MCF 10A (cell line): ENCODE measurements around the gene GALNT15. TPM values are rescaled to one million over a fixed set of nuclear protein-coding genes. Genes with fewer than 3 reads are reported as not detected.

Experiments
- BruUV-seq: library from RNA; stranded (reverse); fragments of 400-500 nt; replicated peaks from 2 replicates; lab custom pipeline; 2021; lab: Mats Ljungman, UMichigan
- CTCF ChIA-PET: fragments of 300-600 bp; sonication (Branson Sonifier 250); formaldehyde crosslinking; extraction: SDS; loops from one replicate; lab custom pipeline; 2021; ENCODE audit warnings: antibody characterized with exemption, inconsistent platforms; lab: Yijun Ruan, JAX
- POLR2A ChIA-PET: fragments of 300-600, 350-650 bp; sonication (Branson Sonifier 250); formaldehyde crosslinking; extraction: SDS; loops from one replicate; lab custom pipeline; 2020; ENCODE audit warnings: antibody characterized with exemption, inconsistent platforms; lab: Yijun Ruan, JAX
- DNase-seq: peaks from one replicate; pipeline ENCODE4 v3.0.0-alpha.2; 2018; ENCODE audit not compliant: unreplicated experiment
- H3K27ac Mint-ChIP-seq: one replicate; pipeline ENCODE4 v1.8.0; 2022; ENCODE audit warnings: mild to moderate bottlenecking, low read depth, mixed read lengths; ENCODE audit not compliant: unreplicated experiment
- H3K27me3 Mint-ChIP-seq: one replicate; pipeline ENCODE4 v1.8.0; 2022; ENCODE audit warnings: mixed read lengths; ENCODE audit not compliant: insufficient read depth, unreplicated experiment
- H3K36me3 Mint-ChIP-seq: one replicate; pipeline ENCODE4 v1.8.0; 2022; ENCODE audit warnings: mild to moderate bottlenecking, moderate library complexity, mixed read lengths; ENCODE audit not compliant: insufficient read depth, unreplicated experiment
- H3K4me1 Mint-ChIP-seq: one replicate; pipeline ENCODE4 v1.8.0; 2022; ENCODE audit warnings: mixed read lengths; ENCODE audit not compliant: insufficient read depth, unreplicated experiment
- H3K4me3 Mint-ChIP-seq: one replicate; pipeline ENCODE4 v1.8.0; 2022; ENCODE audit warnings: mild to moderate bottlenecking, moderate library complexity, mixed read lengths; ENCODE audit not compliant: unreplicated experiment
- H3K9me3 Mint-ChIP-seq: one replicate; pipeline ENCODE4 v1.8.0; 2022; ENCODE audit warnings: mixed read lengths; ENCODE audit not compliant: unreplicated experiment
- intact Hi-C: fragments of 100-400 bp; cut with micrococcal nuclease; formaldehyde crosslinking; loops from 2 replicates; pipeline ENCODE4 v1.14.1; 2022
- total RNA-seq: library from RNA; stranded (reverse); gene quantifications from 2 replicates; pipeline ENCODE4 v1.2.3, GENCODE V29; 2022
- TF ChIP-seq, protein P1 (sequence below): fragments of 200-600 bp; IDR thresholded peaks from one replicate; pipeline ENCODE4 v1.8.0; 2022; ENCODE audit warnings: antibody characterized with exemption, mild to moderate bottlenecking; ENCODE audit not compliant: unreplicated experiment

GALNT15 gene
- total RNA-seq, 1 experiment from 2014 or later: 3.0 TPM

DNA sequence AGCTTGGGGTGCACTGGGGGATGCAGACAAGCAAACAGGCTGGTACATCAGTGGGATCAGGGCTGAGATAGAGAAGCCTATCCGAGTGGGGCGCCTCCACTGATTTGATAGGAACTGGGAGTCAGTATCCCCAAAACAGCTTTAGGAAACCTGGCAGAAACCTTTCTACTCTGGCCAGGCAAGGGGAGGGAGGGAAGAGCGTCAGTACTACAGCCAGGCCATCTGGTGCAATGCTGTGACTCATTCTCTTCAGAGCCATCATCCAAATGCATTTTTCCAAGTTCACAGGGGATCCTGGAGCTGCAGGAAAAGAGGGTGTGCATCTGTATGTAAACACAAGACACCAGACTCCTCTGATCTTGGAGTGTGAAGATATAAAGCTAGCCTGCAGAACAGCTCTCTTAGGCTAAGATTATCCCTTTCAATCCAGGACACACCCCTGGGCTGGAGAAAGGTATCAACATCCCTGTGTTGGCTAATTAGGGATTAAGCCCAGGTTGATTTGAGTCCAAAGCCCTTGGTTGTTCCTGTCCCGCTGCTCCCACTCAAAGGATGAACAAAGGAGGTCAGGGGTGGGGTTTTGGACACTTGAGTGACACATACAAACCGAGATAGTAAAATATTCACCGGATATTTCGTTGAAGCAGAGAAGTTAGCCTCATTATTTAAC is 9.3 kb downstream of the GALNT15 start:
- Mint-ChIP-seq H3K27me3 (no peaks in the 10 kb centered on the region), H3K4me1 (peaks cover 37% of the 10 kb centered on the region), H3K9me3 (no peaks in the 10 kb centered on the region), H3K4me3 (no peak overlapping the region), H3K27ac (peak overlapping the region; percentile 26), H3K36me3 (peaks cover 6% of the 10 kb centered on the region)
- intact Hi-C loops: no loop called here
- DNase-seq: peak; percentile 82
- no TSS peak for BruUV-seq
- POLR2A ChIA-PET: interaction anchor here (0.7 to 1.9 kb wide), 13 partner anchors 8 to 367 kb away, joined by 3 to 13 read pairs (median 3); partner anchors contain the start of genes GALNT15 and OXNAD1
- CTCF ChIA-PET: interaction anchor here (0.6 to 11.9 kb wide), 14 partner anchors 9 to 372 kb away, joined by 3 to 183 read pairs (median 4); partner anchors contain the start of gene OXNAD1
- TF ChIP-seq, protein P1, sequence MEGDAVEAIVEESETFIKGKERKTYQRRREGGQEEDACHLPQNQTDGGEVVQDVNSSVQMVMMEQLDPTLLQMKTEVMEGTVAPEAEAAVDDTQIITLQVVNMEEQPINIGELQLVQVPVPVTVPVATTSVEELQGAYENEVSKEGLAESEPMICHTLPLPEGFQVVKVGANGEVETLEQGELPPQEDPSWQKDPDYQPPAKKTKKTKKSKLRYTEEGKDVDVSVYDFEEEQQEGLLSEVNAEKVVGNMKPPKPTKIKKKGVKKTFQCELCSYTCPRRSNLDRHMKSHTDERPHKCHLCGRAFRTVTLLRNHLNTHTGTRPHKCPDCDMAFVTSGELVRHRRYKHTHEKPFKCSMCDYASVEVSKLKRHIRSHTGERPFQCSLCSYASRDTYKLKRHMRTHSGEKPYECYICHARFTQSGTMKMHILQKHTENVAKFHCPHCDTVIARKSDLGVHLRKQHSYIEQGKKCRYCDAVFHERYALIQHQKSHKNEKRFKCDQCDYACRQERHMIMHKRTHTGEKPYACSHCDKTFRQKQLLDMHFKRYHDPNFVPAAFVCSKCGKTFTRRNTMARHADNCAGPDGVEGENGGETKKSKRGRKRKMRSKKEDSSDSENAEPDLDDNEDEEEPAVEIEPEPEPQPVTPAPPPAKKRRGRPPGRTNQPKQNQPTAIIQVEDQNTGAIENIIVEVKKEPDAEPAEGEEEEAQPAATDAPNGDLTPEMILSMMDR: no peak

DNA sequence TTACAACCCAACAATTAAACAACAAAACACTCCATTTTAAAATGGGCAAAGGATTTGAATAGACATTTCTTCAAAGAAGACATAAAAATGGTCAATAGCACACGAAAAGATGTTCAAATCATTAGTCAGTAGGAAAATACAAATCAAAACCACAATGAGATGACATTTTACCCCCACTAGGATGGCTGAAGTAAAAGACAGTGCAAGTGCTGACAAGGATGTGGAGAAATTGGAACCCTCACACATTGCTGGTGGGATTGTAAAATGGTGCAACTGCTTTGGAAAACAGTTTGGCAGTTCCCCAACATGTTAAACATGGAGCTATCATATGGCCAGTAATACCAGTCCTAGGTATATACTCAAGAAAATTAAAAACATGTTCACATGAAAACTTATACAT is 11.6 kb downstream of the GALNT15 start:
- H3K9me3 Mint-ChIP-seq: no peaks in the 10 kb centered on the region
- peaks cover 20% of the 10 kb centered on the region for H3K4me1 Mint-ChIP-seq
- CTCF ChIA-PET: interaction anchor here (0.7 to 1.0 kb wide), 3 partner anchors 38 to 137 kb away, joined by 3 read pairs; no protein-coding TSS in a partner anchor
- H3K27ac Mint-ChIP-seq: no peak overlapping the region
- DNase-seq: no peak
- no TSS peak for BruUV-seq
- TF ChIP-seq, protein P1: no peak
- intact Hi-C loops: no loop called here
- peaks cover under 1% of the 10 kb centered on the region for H3K36me3 Mint-ChIP-seq
- no peaks in the 10 kb centered on the region for H3K27me3 Mint-ChIP-seq
- POLR2A ChIA-PET: interaction anchor here (0.6 kb wide), 1 partner anchor 393 kb away, joined by 3 read pairs; no protein-coding TSS in a partner anchor
- no peak overlapping the region for H3K4me3 Mint-ChIP-seq

GRCh38 chr3:16186565-16186964 is 12.1 kb downstream of the GALNT15 start:
- no TSS peak for BruUV-seq
- no peak overlapping the region for H3K27ac Mint-ChIP-seq
- H3K4me1 Mint-ChIP-seq: peaks cover 16% of the 10 kb centered on the region
- ChIA-PET CTCF (interaction anchor here (0.7 to 1.0 kb wide), 2 partner anchors 57 to 137 kb away, joined by 3 read pairs; no protein-coding TSS in a partner anchor), POLR2A (interaction anchor here (0.6 kb wide), 2 partner anchors 394 to 415 kb away, joined by 3 read pairs; no protein-coding TSS in a partner anchor)
- H3K36me3 Mint-ChIP-seq: peaks cover 3% of the 10 kb centered on the region
- no peaks in the 10 kb centered on the region for H3K9me3 Mint-ChIP-seq
- H3K4me3 Mint-ChIP-seq: no peak overlapping the region
- intact Hi-C loops: no loop called here
- TF ChIP-seq, protein P1: no peak
- no peak for DNase-seq
- H3K27me3 Mint-ChIP-seq: no peaks in the 10 kb centered on the region

DNA sequence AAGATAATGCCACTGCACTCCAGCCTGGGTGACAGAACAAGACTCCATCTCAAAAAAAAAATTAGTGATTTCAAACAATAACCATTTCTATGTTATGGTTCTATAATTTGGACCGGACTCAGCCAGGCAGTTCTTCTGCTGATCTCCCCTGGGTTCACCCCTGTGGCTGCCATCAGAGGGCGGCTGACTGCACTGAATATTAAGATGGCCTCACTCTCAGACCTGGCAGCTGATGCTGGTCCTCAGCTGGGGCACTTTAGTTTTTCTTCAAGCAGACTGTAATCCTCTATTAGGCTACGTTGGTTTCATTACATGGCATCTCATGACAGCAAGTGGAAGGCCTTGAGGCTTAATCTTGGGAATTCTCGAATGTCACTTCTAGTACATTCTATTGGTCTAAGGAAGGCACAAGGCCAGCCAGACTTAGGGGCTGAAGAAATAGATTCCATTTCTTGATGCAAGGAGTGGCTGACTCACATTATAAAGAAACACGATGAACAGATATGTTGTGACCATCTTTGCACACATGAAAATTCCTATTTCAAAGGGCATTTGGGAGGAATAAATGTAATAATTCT is 12.8 kb downstream of the GALNT15 start:
- no peaks in the 10 kb centered on the region for H3K27me3 Mint-ChIP-seq
- no peak overlapping the region for H3K4me3 Mint-ChIP-seq
- intact Hi-C loops: no loop called here
- H3K27ac Mint-ChIP-seq: no peak overlapping the region
- CTCF ChIA-PET: interaction anchor here (1.0 kb wide), 1 partner anchor 56 kb away, joined by 3 read pairs; no protein-coding TSS in a partner anchor
- POLR2A ChIA-PET: interaction anchor here (0.6 kb wide), 1 partner anchor 416 kb away, joined by 3 read pairs; no protein-coding TSS in a partner anchor
- DNase-seq: no peak
- no TSS peak for BruUV-seq
- peaks cover 14% of the 10 kb centered on the region for H3K4me1 Mint-ChIP-seq
- no peaks in the 10 kb centered on the region for H3K9me3 Mint-ChIP-seq
- TF ChIP-seq, protein P1: no peak
- peaks cover 4% of the 10 kb centered on the region for H3K36me3 Mint-ChIP-seq
